HEK293 (cell line): Measurements from ENCODE around the gene ZNF519.
"Not testable (repeated sequence)": the region's sequence is repeated elsewhere in the genome, so short reads cannot be mapped to it uniquely, and the experiment has no call there.

Source experiments
- CTCF ChIP-seq: fragments of 450-650 bp; formaldehyde crosslinking; IDR thresholded peaks from 2 replicates; pipeline ENCODE4 v1.5.1; 2016; ENCODE audit warnings: missing biosample characterization, missing genetic modification characterization
- HOXA7 ChIP-seq: sonication (generic); formaldehyde crosslinking; IDR thresholded peaks from 2 replicates; pipeline ENCODE4 v1.8.1; 2022; ENCODE audit warnings: missing genetic modification reagents, borderline replicate concordance
- SETDB1 ChIP-seq: IDR thresholded peaks from one replicate; pipeline ENCODE4 v1.6.1; 2017; ENCODE audit warnings: mild to moderate bottlenecking, low read length, moderate library complexity, mixed read lengths; ENCODE audit not compliant: insufficient read length
- YY1 ChIP-seq: fragments of 450-650 bp; formaldehyde crosslinking; IDR thresholded peaks from 2 replicates; pipeline ENCODE4 v1.5.1; 2018; ENCODE audit warnings: missing biosample characterization, missing genetic modification characterization
- ZNF335 ChIP-seq: fragments of 450-650 bp; formaldehyde crosslinking; conservative IDR thresholded peaks from 2 replicates; pipeline ENCODE4 v1.5.1; 2016; ENCODE audit warnings: missing biosample characterization, missing genetic modification characterization
- ZNF513 ChIP-seq: fragments of 450-650 bp; IDR thresholded peaks from 2 replicates; pipeline ENCODE4 v1.5.1; 2018; ENCODE audit warnings: missing biosample characterization, missing genetic modification characterization
- ZSCAN23 ChIP-seq: fragments of 450-650 bp; formaldehyde crosslinking; IDR thresholded peaks from 2 replicates; pipeline ENCODE4 v1.5.1; 2016; ENCODE audit warnings: missing biosample characterization, missing genetic modification characterization
- TF ChIP-seq, protein P1 (sequence below): fragments of 450-650 bp; formaldehyde crosslinking; optimal IDR thresholded peaks from 2 replicates; pipeline ENCODE3; 2016; ENCODE audit warnings: missing biosample characterization, mild to moderate bottlenecking, missing genetic modification characterization

DNA sequence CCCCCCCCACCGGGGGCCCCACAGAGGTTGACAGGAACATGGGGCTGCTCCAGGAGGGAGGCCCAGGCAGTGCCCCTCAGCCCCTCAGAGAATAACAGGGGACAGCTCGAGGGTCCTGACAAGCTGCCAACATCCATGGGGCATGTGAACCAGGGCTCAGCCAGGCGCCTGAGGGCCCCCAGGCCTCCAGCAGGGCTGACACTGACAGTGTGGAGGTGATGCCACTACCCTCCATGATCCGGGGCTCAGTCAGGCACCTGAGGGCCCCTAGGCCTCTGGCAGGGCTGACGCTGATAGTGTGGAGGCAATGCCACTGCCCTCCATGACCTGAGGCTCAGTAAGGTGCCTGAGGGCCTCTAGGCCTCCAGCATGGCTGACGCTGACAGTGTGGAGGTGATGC lies 12.8 kb upstream of the ZNF519 start:
- TF ChIP-seq HOXA7 (CRISPR knock-in tag); CTCF (tag by site-specific recombination); SETDB1; ZNF513; YY1; ZSCAN23 (tag by site-specific recombination); ZNF335: not testable (repeated sequence)
- TF ChIP-seq, protein P1, sequence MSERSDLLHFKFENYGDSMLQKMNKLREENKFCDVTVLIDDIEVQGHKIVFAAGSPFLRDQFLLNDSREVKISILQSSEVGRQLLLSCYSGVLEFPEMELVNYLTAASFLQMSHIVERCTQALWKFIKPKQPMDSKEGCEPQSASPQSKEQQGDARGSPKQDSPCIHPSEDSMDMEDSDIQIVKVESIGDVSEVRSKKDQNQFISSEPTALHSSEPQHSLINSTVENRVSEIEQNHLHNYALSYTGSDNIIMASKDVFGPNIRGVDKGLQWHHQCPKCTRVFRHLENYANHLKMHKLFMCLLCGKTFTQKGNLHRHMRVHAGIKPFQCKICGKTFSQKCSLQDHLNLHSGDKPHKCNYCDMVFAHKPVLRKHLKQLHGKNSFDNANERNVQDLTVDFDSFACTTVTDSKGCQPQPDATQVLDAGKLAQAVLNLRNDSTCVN (tag by site-specific recombination): not testable (repeated sequence)
